C4-2B (cell line): ENCODE results near the gene ABHD4.

Experiments used
- ZFX ChIP-seq: fragments of 450-650 bp; IDR thresholded peaks from 2 replicates; pipeline ENCODE4 v1.6.1; 2017
- TF ChIP-seq, protein P1 (sequence below): fragments of 450-650 bp; conservative IDR thresholded peaks from 2 replicates; pipeline ENCODE4 v1.5.1; 2017; ENCODE audit warnings: mild to moderate bottlenecking

GRCh38 chr14:22563987-22564386, 34.1 kb upstream of the ABHD4 start:
- TF ChIP-seq, protein P1, sequence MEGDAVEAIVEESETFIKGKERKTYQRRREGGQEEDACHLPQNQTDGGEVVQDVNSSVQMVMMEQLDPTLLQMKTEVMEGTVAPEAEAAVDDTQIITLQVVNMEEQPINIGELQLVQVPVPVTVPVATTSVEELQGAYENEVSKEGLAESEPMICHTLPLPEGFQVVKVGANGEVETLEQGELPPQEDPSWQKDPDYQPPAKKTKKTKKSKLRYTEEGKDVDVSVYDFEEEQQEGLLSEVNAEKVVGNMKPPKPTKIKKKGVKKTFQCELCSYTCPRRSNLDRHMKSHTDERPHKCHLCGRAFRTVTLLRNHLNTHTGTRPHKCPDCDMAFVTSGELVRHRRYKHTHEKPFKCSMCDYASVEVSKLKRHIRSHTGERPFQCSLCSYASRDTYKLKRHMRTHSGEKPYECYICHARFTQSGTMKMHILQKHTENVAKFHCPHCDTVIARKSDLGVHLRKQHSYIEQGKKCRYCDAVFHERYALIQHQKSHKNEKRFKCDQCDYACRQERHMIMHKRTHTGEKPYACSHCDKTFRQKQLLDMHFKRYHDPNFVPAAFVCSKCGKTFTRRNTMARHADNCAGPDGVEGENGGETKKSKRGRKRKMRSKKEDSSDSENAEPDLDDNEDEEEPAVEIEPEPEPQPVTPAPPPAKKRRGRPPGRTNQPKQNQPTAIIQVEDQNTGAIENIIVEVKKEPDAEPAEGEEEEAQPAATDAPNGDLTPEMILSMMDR: no peak
- TF ChIP-seq ZFX: no peak
